Measurements from ENCODE around the gene GRAP.

GRCh38 chr17:19003543-19004420 is 43.0 kb downstream of the GRAP start:
- TF ChIP-seq CTCF (conservative IDR thresholded peaks at IDR 0.05), result no peak
- TF ChIP-seq ZFX (IDR thresholded peaks at IDR 0.05), result no peak
